DND-41 (cell line): ENCODE measurements around the gene CFAP298.
"Not testable (repeated sequence)": the region's sequence is repeated elsewhere in the genome, so short reads cannot be mapped to it uniquely, and the experiment has no call there.

Experiments used
- ATAC-seq: fragments of 200-7000 bp; cut with Tn5 transposase; 3 replicates; pipeline ENCODE4 v1.9.1; 2021; ENCODE audit warnings: low read depth; ENCODE audit not compliant: insufficient read depth
- DNase-seq: peaks from one replicate; pipeline ENCODE4 v3.0.0-alpha.2; 2020
- H2AFZ ChIP-seq: 2 replicates; pipeline ENCODE4 v1.6.0; 2012; ENCODE audit warnings: low read depth, low read length
- H3K27ac ChIP-seq: 2 replicates; pipeline ENCODE4 v1.5.1; 2012; ENCODE audit warnings: low read length, inconsistent platforms
- H3K27me3 ChIP-seq: fragments of 200-600 bp; sonication (generic); 2 replicates; pipeline ENCODE4 v1.6.0; 2012; ENCODE audit warnings: low read length, mild to moderate bottlenecking, inconsistent platforms; ENCODE audit not compliant: insufficient read depth, poor library complexity
- H3K36me3 ChIP-seq: 2 replicates; pipeline ENCODE4 v1.5.1; 2012; ENCODE audit warnings: low read length, inconsistent platforms; ENCODE audit not compliant: insufficient read depth
- H3K4me1 ChIP-seq: 2 replicates; pipeline ENCODE4 v1.5.1; 2012; ENCODE audit warnings: mild to moderate bottlenecking, low read length; ENCODE audit not compliant: insufficient read depth
- H3K4me2 ChIP-seq: 2 replicates; pipeline ENCODE4 v1.6.0; 2012; ENCODE audit warnings: mild to moderate bottlenecking, moderate library complexity, low read length, inconsistent platforms; ENCODE audit not compliant: insufficient read depth
- H3K4me3 ChIP-seq, 2 experiments: fragments of 200-600 bp in 1 of 2; shearing (Covaris generic) in 1 of 2; 2 replicates each; pipeline ENCODE4 v1.5.1; 2012 to 2016; ENCODE audit warnings: inconsistent platforms in 2 of 2, low read length in 2 of 2, mild to moderate bottlenecking in 2 of 2, low read depth in 1 of 2, moderate library complexity in 1 of 2
- H3K79me2 ChIP-seq: 2 replicates; pipeline ENCODE4 v1.6.0; 2012; ENCODE audit warnings: low read length, inconsistent platforms; ENCODE audit not compliant: insufficient read depth
- H3K9ac ChIP-seq: 2 replicates; pipeline ENCODE4 v1.6.0; 2012; ENCODE audit warnings: low read depth, mild to moderate bottlenecking, inconsistent platforms, low read length, moderate library complexity
- H3K9me3 ChIP-seq: 2 replicates; pipeline ENCODE4 v1.5.1; 2012; ENCODE audit warnings: low read length, moderate library complexity, mild to moderate bottlenecking, inconsistent platforms; ENCODE audit not compliant: insufficient read depth, severe bottlenecking
- H4K20me1 ChIP-seq: 2 replicates; pipeline ENCODE4 v1.6.0; 2012; ENCODE audit warnings: low read length; ENCODE audit not compliant: insufficient read depth
- CTCF ChIP-seq: IDR thresholded peaks from 2 replicates; pipeline ENCODE4 v1.5.1; 2012; ENCODE audit warnings: borderline replicate concordance, low read length, moderate library complexity, mild to moderate bottlenecking; ENCODE audit not compliant: poor library complexity, severe bottlenecking; ENCODE audit errors: extremely low read depth
- EZH2 ChIP-seq: IDR thresholded peaks from 3 replicates; pipeline ENCODE4 v1.6.1; 2012; ENCODE audit warnings: borderline replicate concordance, low read depth, mild to moderate bottlenecking, moderate library complexity, low read length, inconsistent platforms; ENCODE audit not compliant: severe bottlenecking

The CFAP298 gene

GRCh38 chr21:32641710-32642698 is 29.8 kb upstream of the CFAP298 start:
- no peak for DNase-seq
- H3K9ac ChIP-seq = no peak overlapping the region

GRCh38 chr21:32626621-32627196 is 14.5 kb upstream of the CFAP298 start:
- no peak for TF ChIP-seq EZH2
- no peak for TF ChIP-seq CTCF
- Histone ChIP-seq H3K4me1 (no peaks in the 10 kb centered on the region), H3K79me2 (no peaks in the 10 kb centered on the region), H3K27me3 (no peaks in the 10 kb centered on the region), H3K36me3 (peaks cover 20% of the 10 kb centered on the region), H3K4me2 (no peak overlapping the region), H4K20me1 (no peaks in the 10 kb centered on the region), H3K27ac (no peak overlapping the region), H3K9ac (no peak overlapping the region), H3K4me3 (no peak overlapping the region), H3K9me3 (no peaks in the 10 kb centered on the region), H2AFZ (no peak overlapping the region)
- ATAC-seq (no peak), DNase-seq (no peak)

More at GRCh38 chr21:32641710-32642698, 29.8 kb upstream of the CFAP298 start:
- no peak for ATAC-seq
- Histone ChIP-seq H4K20me1 (no peaks in the 10 kb centered on the region), H3K79me2 (no peaks in the 10 kb centered on the region), H2AFZ (no peak overlapping the region), H3K4me3 (no peak overlapping the region), H3K27me3 (no peaks in the 10 kb centered on the region), H3K4me1 (no peaks in the 10 kb centered on the region), H3K9me3 (no peaks in the 10 kb centered on the region), H3K27ac (no peak overlapping the region), H3K36me3 (peaks cover 48% of the 10 kb centered on the region), H3K4me2 (no peak overlapping the region)
- TF ChIP-seq CTCF (no peak), EZH2 (no peak)

- H3K9me3 ChIP-seq, H3K79me2 ChIP-seq, H3K27me3 ChIP-seq, ATAC-seq, H3K36me3 ChIP-seq, H3K9ac ChIP-seq, H3K27ac ChIP-seq, DNase-seq, H3K4me1 ChIP-seq, H2AFZ ChIP-seq, H4K20me1 ChIP-seq, H3K4me2 ChIP-seq, H3K4me3 ChIP-seq: not testable (repeated sequence)
Measured at GRCh38 chr21:32618218-32618617, 6.0 kb upstream of the CFAP298 start.

- no peak for TF ChIP-seq CTCF
- TF ChIP-seq EZH2 = no peak
- Histone ChIP-seq H3K4me3 (peak overlapping the region in 1 of 2 experiments; percentile 90; a peak in 1 of 4 replicates), H3K36me3 (peaks cover 20% of the 10 kb centered on the region), H3K4me2 (peak overlapping the region; percentile 65), H3K4me1 (peaks cover 25% of the 10 kb centered on the region), H3K79me2 (peaks cover 26% of the 10 kb centered on the region), H3K9ac (peak overlapping the region; percentile 72; the same call in 1 of the 2 replicates), H3K27me3 (no peaks in the 10 kb centered on the region), H2AFZ (peak overlapping the region; percentile 97), H3K9me3 (no peaks in the 10 kb centered on the region), H4K20me1 (no peaks in the 10 kb centered on the region; the same call in 1 of the 2 replicates), H3K27ac (no peak overlapping the region)
- ATAC-seq = no peak
- DNase-seq = no peak
Measured at GRCh38 chr21:32613436-32614043, 1.4 kb upstream of the CFAP298 start.
